T-helper 2 cell (primary cell): ENCODE data around the gene PTPRG.

ENCODE experiments used
- DNase-seq, 5 experiments: peaks; one replicate each; pipeline versions ENCODE4 v3.0.0 to v3.0.0-alpha.2; 2012 to 2022

PTPRG gene

DNA sequence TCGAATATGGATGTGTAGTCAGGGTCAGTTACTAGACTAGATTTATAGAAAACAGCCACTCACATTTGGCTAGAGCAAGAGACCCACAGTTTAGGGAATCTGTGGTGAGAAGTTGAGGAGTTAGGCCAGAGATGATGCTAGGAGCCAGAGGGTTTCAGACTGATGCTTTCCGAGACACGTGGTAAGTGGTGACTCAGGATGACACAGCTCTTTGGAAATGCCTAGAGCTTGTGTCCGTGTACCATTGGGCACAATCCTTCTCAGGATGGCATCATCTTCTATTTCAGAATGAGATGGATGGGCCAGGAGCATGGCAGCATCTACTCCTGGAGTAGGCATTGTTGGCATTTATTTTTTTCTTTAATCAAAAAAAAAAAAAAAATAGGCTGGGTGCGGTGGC is 28.5 kb downstream of the PTPRG start:
- DNase-seq, result no peak

DNA sequence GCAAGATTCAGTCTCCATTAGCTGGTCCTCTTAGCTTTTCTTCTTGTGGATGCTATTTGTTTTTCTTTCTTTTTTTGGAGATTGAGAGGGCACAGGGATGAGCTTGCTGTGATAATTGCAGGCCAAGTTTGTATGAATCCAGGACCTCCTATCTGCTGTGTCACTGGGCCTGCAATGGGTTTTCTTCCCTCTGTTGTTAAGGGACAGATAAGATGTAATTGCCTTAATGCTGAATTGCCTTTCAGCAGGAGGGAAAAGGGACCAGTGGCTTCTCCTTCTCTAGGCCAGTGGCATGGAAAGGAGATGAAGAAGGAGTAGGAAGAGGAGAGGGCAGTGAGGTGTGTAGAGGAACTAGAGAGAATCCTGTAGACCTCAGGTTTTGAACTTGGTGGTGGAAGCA is 29.9 kb downstream of the PTPRG start:
- no peak for DNase-seq

DNA sequence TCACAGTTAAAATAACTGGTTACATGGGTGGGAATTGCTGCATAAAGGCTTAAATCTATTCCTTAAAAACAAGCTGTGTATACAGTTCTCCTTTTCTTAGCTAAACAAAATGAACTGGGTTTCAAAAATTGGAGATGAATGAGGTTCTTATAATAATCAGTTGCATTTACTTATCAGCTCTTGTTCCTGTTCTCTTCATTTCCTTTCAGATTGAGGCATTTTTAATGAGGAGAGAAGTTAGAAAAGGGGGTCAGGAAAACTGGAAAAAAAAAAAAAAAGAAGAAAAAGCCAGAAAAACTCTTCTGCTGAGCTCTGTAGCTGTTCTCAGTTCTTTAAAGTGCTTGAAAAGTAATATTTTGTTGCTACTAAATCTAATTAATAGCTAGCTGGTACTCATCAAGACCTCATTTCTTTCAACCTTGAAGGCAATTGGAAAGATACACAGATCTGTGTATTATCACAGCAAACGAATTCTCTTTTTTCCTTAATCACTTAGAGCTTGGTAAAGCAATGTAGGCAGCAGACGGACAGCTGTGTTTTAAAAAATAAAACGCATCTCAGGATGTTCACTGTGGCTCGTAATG is 32.2 kb downstream of the PTPRG start:
- DNase-seq, result no peak

DNA sequence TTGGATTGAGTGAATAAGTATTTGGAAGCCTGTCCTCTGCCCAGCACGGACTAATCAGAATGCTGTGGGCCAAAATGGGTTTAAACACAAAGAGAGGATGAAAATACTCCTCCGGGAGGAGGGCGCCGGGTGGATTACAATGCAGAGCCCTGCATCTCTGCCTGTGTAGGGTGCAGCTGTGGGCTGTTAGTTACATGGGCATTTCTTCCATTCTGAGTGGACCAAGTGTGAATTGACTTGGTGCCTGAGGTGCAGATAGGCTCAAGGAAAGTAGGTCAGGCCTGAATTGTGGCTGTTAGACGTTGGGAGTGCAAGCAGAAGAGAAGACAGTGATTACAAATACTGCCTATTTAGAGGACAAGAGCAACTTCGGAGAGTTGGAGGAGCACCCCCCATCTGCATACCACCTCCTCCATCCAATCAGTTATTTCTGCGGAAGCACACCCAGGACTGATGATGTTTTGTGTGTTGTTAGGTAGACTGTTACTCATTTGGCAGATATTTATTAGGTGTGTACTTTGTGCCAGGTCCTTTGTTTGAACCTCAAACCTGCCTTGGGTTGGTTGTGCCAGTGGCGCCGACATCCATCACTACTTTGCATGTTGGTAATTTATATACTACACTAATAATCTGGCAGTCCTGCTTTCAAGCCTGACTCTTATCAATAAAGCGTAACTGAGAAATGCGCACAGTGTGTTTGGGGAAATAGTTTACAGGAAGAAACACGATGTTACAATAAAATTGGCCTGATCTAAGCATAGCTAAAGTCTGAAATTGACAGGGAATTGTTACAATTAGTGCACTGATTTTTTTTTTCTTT is 33.0 kb downstream of the PTPRG start:
- DNase-seq, result no peak

DNA sequence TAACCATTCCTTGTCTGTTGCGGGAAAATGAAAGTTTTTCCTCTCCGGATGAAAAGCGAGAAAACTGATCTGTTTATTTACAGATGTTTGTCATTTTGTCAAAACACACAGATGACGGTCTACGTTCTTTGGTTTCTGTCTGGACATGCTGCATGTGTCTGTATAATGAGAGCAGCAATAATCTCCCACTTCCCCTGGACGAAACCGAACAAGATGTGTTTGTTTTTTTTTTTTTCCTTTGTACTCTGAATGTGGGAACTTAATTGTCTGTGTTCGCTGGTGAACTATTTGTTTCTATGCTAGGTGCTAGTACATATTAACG is 33.6 kb downstream of the PTPRG start:
- no peak for DNase-seq

DNA sequence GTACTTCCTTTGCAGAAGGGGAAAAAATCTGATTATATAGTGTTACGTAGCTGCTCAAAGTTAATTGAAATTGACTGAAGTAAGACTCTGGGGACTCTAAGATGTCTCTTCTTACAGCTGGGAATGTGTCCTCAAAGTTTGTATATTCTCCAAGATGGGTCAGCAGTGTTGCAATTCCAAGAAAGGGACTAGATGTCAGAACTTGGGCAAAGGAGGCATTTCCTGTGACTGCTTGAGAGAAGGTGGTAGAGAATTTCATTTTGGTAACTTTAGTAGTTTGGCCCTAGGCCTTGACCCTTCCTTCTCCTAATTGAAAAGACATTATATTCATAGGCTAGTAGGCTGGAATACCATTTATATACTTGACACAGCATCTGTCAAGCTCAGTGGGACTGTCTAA is 33.9 kb downstream of the PTPRG start:
- DNase-seq, result no peak

DNA sequence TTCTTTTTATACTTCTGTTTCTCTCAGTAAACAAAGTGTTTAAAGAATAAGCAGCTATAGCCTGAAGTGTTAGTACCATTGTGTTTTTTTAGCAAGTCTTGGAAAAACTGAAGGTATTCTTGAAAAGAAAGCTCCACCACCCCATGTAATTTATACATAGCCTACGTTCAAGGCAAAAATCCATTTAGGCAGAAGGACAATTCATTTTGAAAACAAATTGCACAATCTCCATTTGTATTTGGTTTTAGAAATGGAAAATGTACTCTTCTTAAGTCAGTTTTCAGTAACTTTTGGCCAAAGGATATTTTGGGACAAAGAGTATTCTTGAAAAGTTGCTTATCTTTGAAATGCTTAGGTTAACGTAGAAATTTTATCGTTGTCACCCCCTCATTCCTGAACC is 34.5 kb downstream of the PTPRG start:
- no peak for DNase-seq

DNA sequence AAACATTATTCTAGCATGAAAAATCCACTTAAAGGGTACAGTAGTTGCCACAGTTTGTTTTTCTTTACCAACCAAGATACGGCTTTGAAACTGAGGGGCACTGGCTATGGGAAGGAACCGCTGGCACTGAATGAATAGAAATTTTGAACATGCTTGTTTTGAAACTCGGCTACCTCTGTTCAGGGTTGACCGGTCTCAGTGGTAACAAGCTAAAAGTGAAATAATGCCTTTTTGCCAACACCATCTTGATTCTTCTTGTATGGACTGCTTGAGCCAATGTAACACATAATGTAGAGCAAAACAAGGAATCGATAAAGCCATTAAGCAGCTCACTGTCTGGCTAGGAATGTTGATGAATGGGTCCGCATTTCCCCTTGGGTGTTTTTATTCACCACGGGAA is 36.5 kb downstream of the PTPRG start:
- DNase-seq, result no peak

DNA sequence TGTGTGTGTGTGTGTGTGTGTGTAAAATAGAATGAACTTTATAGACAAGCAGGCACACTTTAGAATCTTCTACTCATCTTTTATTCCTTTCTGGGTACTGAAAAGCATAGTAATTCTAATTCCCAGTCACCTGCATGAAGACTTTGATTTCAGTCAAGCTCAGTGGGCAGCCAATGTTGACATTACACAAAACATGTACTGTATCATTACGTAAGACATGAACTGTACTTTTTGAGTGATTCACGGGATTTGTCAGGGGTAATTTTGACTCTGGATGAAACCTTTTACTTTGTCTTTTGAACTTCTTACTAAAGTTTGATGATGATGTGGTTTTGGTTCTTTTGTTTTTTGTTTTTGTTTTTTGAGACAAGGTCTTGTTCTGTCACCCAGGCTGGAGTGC is 38.8 kb downstream of the PTPRG start:
- no peak for DNase-seq

DNA sequence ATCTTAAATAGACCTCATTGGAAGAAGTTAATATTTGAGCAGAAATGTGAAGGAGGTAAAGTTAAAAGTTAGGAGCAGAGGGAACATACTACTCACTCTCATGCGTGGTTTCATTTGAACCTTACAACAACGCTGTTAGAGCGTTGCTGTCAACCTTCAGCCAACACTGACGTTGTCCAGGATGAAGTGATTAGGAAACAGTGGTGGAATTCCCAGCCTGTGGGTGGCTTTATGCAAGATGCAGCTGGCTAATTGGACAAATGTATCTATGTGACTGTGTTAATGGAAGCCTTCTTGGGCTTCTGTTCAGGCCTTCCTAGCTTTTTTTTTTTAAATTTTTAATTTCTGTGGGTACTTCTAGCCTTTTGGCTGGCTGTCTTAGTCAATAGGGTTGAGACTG is 40.5 kb downstream of the PTPRG start:
- no peak for DNase-seq

DNA sequence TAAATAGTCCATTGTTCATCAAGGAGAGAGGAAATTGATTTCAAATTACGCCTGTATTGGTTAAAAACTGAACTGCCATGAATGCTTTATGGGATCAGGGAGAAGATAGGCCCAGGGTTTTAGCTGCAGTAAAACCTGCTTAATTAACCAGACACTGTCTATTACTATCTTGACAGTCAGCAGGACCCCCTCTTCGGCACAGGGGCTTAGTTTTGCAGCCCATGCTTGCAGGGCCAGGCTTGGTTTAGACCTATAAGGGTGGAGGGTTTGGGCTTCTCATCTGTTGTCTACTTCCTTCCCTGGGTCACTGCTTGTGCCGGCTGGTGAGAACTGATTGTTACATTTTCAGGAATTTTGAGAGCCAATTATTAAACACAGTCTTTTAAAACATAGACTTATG is 41.1 kb downstream of the PTPRG start:
- DNase-seq, result no peak

DNA sequence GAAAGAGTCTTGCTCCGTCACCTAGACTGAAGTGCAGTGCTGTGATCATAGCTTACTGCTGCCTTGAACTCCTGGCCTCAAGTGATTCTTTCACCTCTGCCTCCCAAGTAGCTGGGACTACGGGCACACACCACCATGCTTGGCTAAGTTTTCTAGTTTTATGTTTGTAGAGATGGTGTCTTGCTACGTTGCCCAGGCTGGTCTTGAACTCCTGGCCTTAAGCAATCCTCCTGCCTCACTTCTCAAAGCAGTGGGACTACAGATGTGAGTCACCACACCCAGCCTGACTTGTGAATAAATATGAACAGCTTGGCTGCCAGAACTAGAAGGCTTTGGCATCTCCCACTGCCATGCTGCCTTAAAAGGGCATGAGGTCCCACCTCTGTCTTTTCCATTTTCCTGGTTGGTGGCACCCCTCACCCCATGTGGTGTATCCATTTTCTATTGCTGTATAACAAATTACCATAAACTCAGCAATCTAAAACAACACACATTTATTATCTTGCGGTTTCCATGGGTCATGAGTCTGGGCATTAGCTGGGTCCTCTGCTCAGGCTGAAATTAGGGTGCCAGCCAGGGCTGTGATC is 44.3 kb downstream of the PTPRG start:
- no peak for DNase-seq

DNA sequence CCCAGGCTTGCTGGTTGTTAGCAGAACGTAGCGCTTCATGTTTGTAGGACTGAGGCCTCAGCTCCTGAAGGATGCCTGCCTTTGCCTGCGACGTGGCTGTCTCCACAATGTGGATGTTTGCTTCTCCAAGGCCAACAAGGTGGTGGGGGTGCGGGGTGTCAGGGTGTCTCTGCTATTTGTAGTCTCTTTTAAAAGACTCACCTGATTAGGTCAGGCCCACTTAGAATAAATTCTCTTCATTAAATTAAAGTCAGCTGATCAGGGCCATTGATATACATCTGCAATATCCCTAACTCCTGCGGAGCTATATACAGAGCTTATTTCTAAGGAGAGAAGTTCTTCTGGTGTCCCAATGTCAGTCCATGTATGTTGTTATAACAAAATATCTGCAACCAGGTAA is 44.8 kb downstream of the PTPRG start:
- DNase-seq, result no peak

DNA sequence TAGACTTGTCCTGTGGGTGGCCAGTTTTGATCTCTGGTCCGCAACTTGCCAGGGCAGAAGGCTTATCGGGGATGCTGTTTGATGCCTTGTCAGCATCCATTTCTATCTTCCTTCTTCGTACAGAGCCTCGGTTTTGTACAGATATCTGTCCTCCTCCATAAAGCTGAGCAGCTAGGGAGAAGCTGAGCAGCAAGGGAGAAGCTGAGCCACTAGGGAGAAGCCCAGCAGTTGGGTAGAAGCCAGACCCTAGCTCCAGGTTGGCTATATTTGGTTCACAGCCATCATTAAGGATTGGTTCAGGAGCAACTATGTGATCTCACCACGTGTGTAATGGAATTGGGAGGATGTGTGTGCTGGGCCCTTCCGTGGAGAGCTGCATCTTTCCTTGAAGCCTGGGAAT is 46.7 kb downstream of the PTPRG start:
- DNase-seq, result no peak

DNA sequence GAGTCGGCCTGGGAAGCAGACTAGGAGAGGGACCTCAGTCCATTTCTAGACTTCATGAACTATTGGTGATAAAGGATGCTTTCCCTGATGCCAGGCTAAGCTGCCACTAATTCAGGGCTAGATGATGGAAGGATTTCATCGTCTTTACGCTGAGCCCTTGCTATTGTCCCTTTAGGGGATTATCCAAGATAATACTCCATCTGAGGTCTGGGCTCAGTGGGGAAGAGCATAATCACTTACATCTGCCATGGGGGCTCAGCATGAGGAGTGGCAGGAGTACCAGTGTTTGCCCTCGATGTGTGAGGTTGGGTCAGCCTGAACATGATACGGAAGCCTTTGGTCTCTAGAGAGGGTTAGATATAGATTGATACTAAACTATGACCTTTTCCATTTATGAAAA is 47.3 kb downstream of the PTPRG start:
- DNase-seq, result no peak

DNA sequence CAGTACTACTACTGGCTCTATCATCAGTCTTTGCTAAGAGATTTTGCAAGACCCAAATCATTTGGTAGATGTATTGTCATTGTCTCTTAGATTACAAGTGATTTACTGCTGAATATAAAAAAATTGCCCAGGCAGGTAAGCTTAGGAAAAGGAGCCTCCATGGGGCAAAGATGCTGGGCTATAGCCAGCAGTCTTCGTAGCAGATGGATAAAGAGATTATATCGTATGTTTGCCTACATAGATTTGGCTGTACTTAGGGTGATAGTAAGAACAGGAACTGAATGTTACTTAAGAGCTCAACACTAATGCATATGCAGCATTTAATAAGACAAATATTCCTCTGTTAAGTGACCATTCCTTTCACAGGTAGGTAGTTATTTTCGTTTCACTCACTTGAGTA is 48.9 kb downstream of the PTPRG start:
- DNase-seq, result no peak

DNA sequence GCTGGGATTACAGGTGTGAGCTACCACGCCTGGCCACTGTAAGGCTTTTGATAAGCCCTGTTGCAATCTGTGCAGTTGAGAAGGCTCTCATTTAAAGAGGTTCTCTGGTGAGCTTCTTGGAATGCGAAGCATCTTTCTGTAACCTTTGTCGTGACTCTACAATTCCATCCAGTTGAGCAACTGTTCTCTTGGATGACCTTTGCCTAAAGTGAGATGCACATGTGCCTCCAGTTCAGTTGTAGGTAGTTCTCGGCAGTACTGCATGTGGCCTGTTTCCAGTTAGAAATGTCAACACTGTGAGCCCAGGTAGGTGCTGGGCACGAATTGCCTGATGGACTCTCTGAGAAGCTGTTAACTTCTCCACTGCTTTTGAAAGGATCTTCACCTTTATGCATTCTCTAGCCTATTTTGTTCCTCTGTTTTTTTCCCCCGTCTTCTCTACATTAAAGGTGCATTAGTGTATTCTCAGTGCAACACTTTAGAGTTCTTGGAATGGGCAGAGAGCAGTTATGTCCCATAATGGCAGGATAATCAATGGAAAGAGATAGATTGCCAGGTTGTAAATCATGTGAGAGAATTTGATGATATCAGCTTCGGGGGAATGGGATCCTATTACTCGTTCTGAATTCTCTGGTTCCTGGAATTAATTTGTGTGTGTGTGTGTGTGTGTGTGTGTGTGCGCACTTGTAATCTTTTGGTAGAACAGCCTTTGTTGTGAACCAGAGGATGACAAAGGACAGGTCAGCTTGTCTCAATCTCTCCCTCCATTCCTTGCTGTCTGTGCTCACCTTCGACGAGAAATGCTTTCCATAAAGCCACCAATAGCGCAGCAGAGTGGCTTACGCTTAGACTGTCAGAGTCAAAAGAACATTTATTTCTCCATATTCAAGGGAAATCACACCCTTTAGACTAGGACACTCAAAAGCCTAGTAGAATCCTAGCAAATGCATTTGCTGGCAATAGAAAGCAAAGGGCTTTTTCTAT is 51.1 kb downstream of the PTPRG start:
- no peak for DNase-seq

DNA sequence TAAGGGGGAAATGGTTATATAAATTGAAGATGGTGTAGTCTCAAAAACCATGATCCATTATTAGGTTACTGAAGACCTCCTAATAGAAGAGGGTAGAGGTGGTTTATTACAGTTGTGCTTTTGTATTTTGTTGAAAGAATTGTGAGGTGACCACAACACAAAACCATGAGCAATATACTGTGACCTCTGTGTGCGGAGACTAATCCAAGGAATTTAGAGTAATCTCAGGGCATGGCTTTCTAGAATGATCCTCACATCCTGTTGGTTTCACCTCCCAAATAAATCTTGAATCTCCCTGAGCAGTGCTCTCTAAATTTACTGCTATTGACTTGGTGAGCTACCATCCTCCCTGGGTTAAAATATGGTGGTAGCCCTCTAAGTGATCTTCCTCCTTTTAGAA is 52.3 kb downstream of the PTPRG start:
- DNase-seq, result no peak

DNA sequence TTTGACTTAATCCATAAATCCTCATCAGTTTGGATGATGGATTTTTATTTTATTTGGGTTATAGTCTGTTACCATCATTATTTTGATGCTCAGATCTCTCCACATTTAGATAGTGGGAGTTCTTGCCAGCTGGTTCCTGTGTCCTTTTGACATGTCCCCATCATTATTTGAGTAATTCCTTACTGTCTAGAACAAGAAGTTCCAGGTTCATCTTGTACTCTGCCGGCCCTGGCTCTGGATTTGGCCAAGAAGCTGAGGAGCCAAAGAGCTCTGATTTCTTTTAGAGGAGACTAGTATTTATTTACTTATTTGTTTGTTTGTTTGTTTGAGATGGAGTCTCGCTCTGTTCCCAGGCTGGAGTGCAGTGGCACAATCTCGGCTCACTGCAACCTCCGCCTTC is 54.3 kb downstream of the PTPRG start:
- DNase-seq, result no peak

DNA sequence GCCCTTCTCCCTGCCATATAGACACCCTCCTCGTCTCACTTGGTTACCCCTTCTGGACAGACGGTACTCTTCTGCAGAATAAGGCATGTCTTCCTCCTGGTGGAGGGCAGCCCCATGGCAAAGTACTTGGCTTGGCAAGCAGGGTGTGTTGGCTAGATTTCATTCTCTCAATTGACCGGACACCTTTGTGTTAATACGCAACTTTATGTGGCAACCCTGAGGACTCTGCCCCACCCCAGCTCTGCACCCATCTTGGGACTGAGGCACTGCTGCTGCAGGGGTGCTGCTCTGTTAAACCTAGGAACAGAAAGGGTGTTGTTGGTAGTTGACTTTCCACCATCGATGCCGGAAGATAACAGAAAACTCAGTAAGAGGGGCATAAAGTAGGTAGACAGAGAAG is 55.2 kb downstream of the PTPRG start:
- DNase-seq, result no peak

DNA sequence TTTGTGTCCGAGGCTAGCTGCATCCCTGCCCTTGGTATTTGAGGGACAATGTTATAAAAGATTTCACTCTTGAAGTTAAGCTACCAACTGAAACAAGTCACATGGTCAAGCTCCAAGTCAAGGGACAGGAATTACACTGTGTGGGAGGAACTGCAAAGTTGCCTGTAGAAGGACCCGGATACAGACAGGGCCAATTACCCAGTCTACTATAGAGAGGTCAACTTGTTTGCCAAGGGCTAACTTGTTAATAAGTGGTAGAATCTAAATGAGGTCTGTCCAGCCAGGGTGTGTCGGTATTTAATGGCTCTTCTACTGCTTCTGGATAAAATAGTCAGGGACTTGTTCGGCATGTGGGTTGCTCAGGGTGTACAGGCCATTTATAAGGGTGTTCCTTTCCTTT is 55.7 kb downstream of the PTPRG start:
- DNase-seq, result no peak

DNA sequence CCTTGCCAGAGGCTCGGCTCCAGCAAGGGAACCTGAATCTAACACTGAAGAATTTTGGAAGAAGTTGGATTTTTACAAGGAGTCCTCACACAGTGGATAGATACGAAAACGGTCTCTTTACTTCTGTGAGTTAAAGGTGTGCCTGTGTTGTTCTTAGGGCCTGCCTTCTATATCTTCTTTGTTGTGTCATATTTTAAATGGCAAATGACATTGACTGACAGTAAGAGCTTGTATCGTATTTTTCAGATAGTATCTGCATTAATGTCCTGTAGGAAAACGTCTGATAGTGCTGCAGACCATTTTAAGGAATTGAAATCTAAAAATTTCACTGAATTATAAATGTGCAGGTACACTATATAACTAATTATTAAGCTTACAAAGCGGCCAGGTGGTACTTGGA is 56.3 kb downstream of the PTPRG start:
- DNase-seq, result no peak

DNA sequence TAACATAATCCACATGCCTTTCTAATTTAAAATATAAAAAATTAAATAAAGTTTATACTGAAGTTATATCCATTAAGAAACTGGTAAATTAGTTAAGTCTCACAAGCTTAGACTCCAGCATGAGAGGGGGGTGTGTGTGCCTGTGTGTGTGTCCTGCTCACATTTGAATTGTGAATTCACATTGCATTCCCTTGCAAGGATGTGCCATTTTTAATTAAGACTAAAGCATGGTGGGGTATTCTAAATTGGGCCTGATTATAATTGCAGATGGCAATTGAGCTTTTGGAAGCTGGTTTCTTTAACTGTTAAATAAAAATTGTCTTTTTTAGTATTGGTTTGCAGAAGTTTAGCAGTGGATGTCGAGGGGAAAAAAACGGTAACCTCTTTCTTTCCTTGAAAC is 56.9 kb downstream of the PTPRG start:
- DNase-seq, result no peak

DNA sequence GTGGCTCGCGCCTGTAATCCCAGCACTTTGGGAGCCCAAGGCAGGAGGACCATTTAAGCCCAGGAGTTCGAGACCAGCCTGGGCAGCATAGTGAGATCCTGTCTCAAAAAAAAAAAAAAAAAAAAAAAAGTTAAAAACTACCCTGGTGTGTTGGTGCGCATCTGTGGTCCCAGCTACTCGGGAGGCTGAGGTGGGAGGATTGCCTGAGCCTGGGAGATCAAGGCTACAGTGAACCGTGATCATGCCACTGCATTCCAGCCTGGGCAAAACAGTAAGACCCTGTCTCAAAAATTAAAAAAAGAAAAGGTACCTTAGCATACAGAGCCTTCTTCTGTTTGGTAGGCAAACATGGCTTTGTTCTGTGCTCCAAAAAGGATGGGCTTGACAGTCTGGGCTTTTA is 57.5 kb downstream of the PTPRG start:
- no peak for DNase-seq
